DMS153 (cell line): Measurements from ENCODE around the gene STXBP1.

ENCODE experiments used
- DNase-seq: peaks from one replicate; lab custom pipeline; 2025; lab: John Stamatoyannopoulos, UW

Gene STXBP1

GRCh38 chr9:127658428-127658827 lies 46.4 kb downstream of the STXBP1 start:
- no peak for DNase-seq

GRCh38 chr9:127660886-127661741 lies 49.0 kb downstream of the STXBP1 start:
- DNase-seq = peak; percentile 43

- no peak for DNase-seq
Measured at GRCh38 chr9:127662617-127663016, 50.5 kb downstream of the STXBP1 start.

GRCh38 chr9:127664324-127664677 lies 52.2 kb downstream of the STXBP1 start:
- DNase-seq = no peak

- DNase-seq = no peak
Measured at GRCh38 chr9:127664678-127665507, 52.8 kb downstream of the STXBP1 start.

- DNase-seq = no peak
Measured at GRCh38 chr9:127667127-127667844, 55.2 kb downstream of the STXBP1 start.

GRCh38 chr9:127667906-127668305 lies 55.8 kb downstream of the STXBP1 start:
- DNase-seq = no peak

- DNase-seq = no peak
Measured at GRCh38 chr9:127673234-127673633, 61.2 kb downstream of the STXBP1 start.

- DNase-seq = no peak
Measured at GRCh38 chr9:127676638-127677037, 64.6 kb downstream of the STXBP1 start.

GRCh38 chr9:127679506-127679905 lies 67.4 kb downstream of the STXBP1 start:
- DNase-seq = no peak

GRCh38 chr9:127680226-127680625 lies 68.1 kb downstream of the STXBP1 start:
- DNase-seq = no peak

- DNase-seq = no peak
Measured at GRCh38 chr9:127680846-127681245, 68.8 kb downstream of the STXBP1 start.

GRCh38 chr9:127682351-127683136 lies 70.5 kb downstream of the STXBP1 start:
- DNase-seq = no peak

GRCh38 chr9:127683723-127684122 lies 71.6 kb downstream of the STXBP1 start:
- no peak for DNase-seq

GRCh38 chr9:127684576-127684975 lies 72.5 kb downstream of the STXBP1 start:
- no peak for DNase-seq

GRCh38 chr9:127686461-127687393 lies 74.7 kb downstream of the STXBP1 start:
- peak; percentile 49 for DNase-seq

GRCh38 chr9:127689329-127690000 lies 77.4 kb downstream of the STXBP1 start:
- DNase-seq = no peak

GRCh38 chr9:127690735-127691134 lies 78.7 kb downstream of the STXBP1 start:
- no peak for DNase-seq

GRCh38 chr9:127692071-127692470 lies 80.0 kb downstream of the STXBP1 start:
- DNase-seq = no peak

GRCh38 chr9:127693143-127693542 lies 81.1 kb downstream of the STXBP1 start:
- DNase-seq = no peak
